Astrocyte of the hippocampus (primary cell): Measurements from ENCODE around the gene NOP53.
"Not testable (repeated sequence)": the region's sequence is repeated elsewhere in the genome, so short reads cannot be mapped to it uniquely, and the experiment has no call there.

ENCODE experiments used
- DNase-seq: peaks from one replicate; pipeline ENCODE4 v3.0.0; 2011; ENCODE audit warnings: low read depth, low spot score

NOP53 gene

GRCh38 chr19:47745010-47745901, at the start of gene NOP53:
Gene NOP53, plus strand, starts transcription at chr19:47745546. Its CDS starts 14 bp downstream, at chr19:47745560.
- peak; percentile 98 for DNase-seq

GRCh38 chr19:47696635-47697034, 48.7 kb upstream of the NOP53 start:
- no peak for DNase-seq

- peak; percentile 91 for DNase-seq
Measured at GRCh38 chr19:47697863-47698609, 47.3 kb upstream of the NOP53 start.

GRCh38 chr19:47698631-47699359, 46.6 kb upstream of the NOP53 start:
- no peak for DNase-seq

GRCh38 chr19:47699360-47699917, 45.9 kb upstream of the NOP53 start:
- peak; percentile 64 for DNase-seq

GRCh38 chr19:47700934-47701716, 44.2 kb upstream of the NOP53 start:
- DNase-seq = no peak

GRCh38 chr19:47701717-47702552, 43.4 kb upstream of the NOP53 start:
- DNase-seq = no peak

- no peak for DNase-seq
Measured at GRCh38 chr19:47702671-47703070, 42.7 kb upstream of the NOP53 start.

GRCh38 chr19:47703301-47703700, 42.0 kb upstream of the NOP53 start:
- no peak for DNase-seq

GRCh38 chr19:47704024-47704423, 41.3 kb upstream of the NOP53 start:
- DNase-seq = peak; percentile 28

- no peak for DNase-seq
Measured at GRCh38 chr19:47704656-47705055, 40.7 kb upstream of the NOP53 start.

GRCh38 chr19:47707135-47707925, 38.0 kb upstream of the NOP53 start:
- DNase-seq = peak; percentile 86

GRCh38 chr19:47711652-47712242, 33.6 kb upstream of the NOP53 start:
- no peak for DNase-seq

- peak; percentile 89 for DNase-seq
Measured at GRCh38 chr19:47713046-47714021, 32.0 kb upstream of the NOP53 start, which contains the start of gene EHD2. Gene EHD2, plus strand, starts transcription at chr19:47713422. Its CDS starts 3,191 bp downstream, at chr19:47716613.

GRCh38 chr19:47714339-47714738, 31.0 kb upstream of the NOP53 start:
- peak; percentile 29 for DNase-seq

- DNase-seq = not testable (repeated sequence)
Measured at GRCh38 chr19:47714855-47715254, 30.5 kb upstream of the NOP53 start.

GRCh38 chr19:47716270-47716937, 28.9 kb upstream of the NOP53 start:
- no peak for DNase-seq
